B cell (primary cell): ENCODE data around the gene TNFRSF19. TPM values are rescaled to one million over a fixed set of nuclear protein-coding genes. Genes with fewer than 3 reads are reported as not detected.
"Not testable (repeated sequence)": the region's sequence is repeated elsewhere in the genome, so short reads cannot be mapped to it uniquely, and the experiment has no call there.

Experiments used
- ATAC-seq: fragments of 200-7000 bp; cut with Tn5 transposase; one replicate; pipeline ENCODE4 v1.10.0; 2021; ENCODE audit warnings: low read depth, mild to moderate bottlenecking, moderate number of reproducible peaks, moderate library complexity
- CTCF ChIA-PET: fragments of 350-600 bp; sonication (Branson Sonifier 250); formaldehyde crosslinking; loops from one replicate; lab custom pipeline; 2021; ENCODE audit warnings: antibody characterized with exemption, inconsistent platforms; lab: Charles Lee
- POLR2A ChIA-PET: fragments of 350-600 bp; sonication (Branson Sonifier 250); formaldehyde crosslinking; loops from one replicate; lab custom pipeline; 2021; ENCODE audit warnings: antibody characterized with exemption; lab: Charles Lee
- DNase-seq: peaks from one replicate; pipeline ENCODE4 v3.0.0; 2013
- H2AFZ ChIP-seq: 2 replicates; pipeline ENCODE4 v1.6.1; 2012; ENCODE audit warnings: mild to moderate bottlenecking, low read depth, low read length; ENCODE audit not compliant: insufficient read depth, poor library complexity, severe bottlenecking
- H3K27ac ChIP-seq, 2 donors: 1 replicate in 1 of 2; 2 replicates in 1 of 2; pipeline ENCODE4 v1.5.1; 2012 to 2013; ENCODE audit warnings: low read length in 2 of 2, mild to moderate bottlenecking in 2 of 2, moderate library complexity in 1 of 2
- H3K27me3 ChIP-seq, 4 experiments: fragments of 200-600 bp in 1 of 4; sonication (generic) in 1 of 4; replicated peaks in 1 of 4; 1 replicate in 2 of 4; 2 replicates in 2 of 4; pipeline versions ENCODE4 v1.6.1 to v1.7.0; 2013 to 2016; ENCODE audit warnings: low read length in 3 of 4, mild to moderate bottlenecking in 2 of 4, mixed read lengths in 1 of 4, moderate library complexity in 1 of 4; ENCODE audit not compliant: insufficient read depth in 4 of 4, control insufficient read depth in 3 of 4; ENCODE audit errors: control extremely low read depth in 1 of 4
- H3K36me3 ChIP-seq, 2 experiments: replicated peaks in 1 of 2; 1 replicate in 1 of 2; 2 replicates in 1 of 2; pipeline versions ENCODE4 v1.6.1 to v1.7.1; 2013; ENCODE audit warnings: low read length in 1 of 2; ENCODE audit not compliant: insufficient read depth in 2 of 2, control insufficient read depth in 1 of 2; ENCODE audit errors: control extremely low read depth in 1 of 2, extremely low read depth in 1 of 2
- H3K4me1 ChIP-seq, 2 donors: fragments of 200-600 bp in 1 of 2; sonication (generic) in 1 of 2; 1 replicate in 1 of 2; 2 replicates in 1 of 2; pipeline versions ENCODE4 v1.5.1 to v1.6.1; 2013 to 2017; ENCODE audit warnings: low read length in 2 of 2; ENCODE audit not compliant: control insufficient read depth in 2 of 2, insufficient read depth in 2 of 2
- H3K4me2 ChIP-seq: replicated peaks from 2 replicates; pipeline ENCODE3; 2012; ENCODE audit warnings: mild to moderate bottlenecking, low read depth, low read length; ENCODE audit not compliant: poor library complexity, severe bottlenecking
- H3K4me3 ChIP-seq, 5 experiments: fragments of 200-600 bp in 1 of 5; sonication (generic) in 1 of 5; 1 replicate in 3 of 5; 2 replicates in 2 of 5; pipeline versions ENCODE4 v1.5.1 to v1.7.0; 2011 to 2016; ENCODE audit warnings: low read length in 4 of 5, mild to moderate bottlenecking in 4 of 5, low read depth in 2 of 5, control low read depth in 1 of 5, moderate library complexity in 1 of 5; ENCODE audit not compliant: insufficient read depth in 1 of 5; ENCODE audit errors: control extremely low read depth in 1 of 5, extremely low read depth in 1 of 5
- H3K79me2 ChIP-seq: fragments of 200-600 bp; sonication (generic); one replicate; pipeline ENCODE4 v1.6.0; 2016; ENCODE audit warnings: low read length; ENCODE audit not compliant: control insufficient read depth, insufficient read depth
- H3K9ac ChIP-seq: fragments of 200-600 bp; sonication (generic); 2 replicates; pipeline ENCODE4 v1.6.1; 2017; ENCODE audit warnings: mild to moderate bottlenecking, low read length, moderate library complexity
- H3K9me3 ChIP-seq, 3 donors: one replicate each; pipeline versions ENCODE4 v1.6.1 to v1.7.1; 2013; ENCODE audit warnings: low read length in 2 of 3; ENCODE audit not compliant: control insufficient read depth in 2 of 3, insufficient read depth in 1 of 3; ENCODE audit errors: control extremely low read depth in 1 of 3
- H4K20me1 ChIP-seq: 2 replicates; pipeline ENCODE4 v1.6.0; 2012; ENCODE audit warnings: mild to moderate bottlenecking, low read length; ENCODE audit not compliant: insufficient read depth, control insufficient read depth, poor library complexity, severe bottlenecking
- H3K27ac Mint-ChIP-seq: one replicate; pipeline ENCODE4 v1.8.0; 2021; ENCODE audit warnings: mixed read lengths
- H3K27me3 Mint-ChIP-seq: one replicate; pipeline ENCODE4 v1.8.0; 2021; ENCODE audit warnings: mixed read lengths
- H3K4me1 Mint-ChIP-seq: one replicate; pipeline ENCODE4 v1.8.0; 2021; ENCODE audit warnings: mixed read lengths
- H3K4me3 Mint-ChIP-seq: one replicate; pipeline ENCODE4 v1.8.0; 2021; ENCODE audit warnings: mixed read lengths
- H3K9me3 Mint-ChIP-seq: one replicate; pipeline ENCODE4 v1.8.0; 2022; ENCODE audit warnings: mixed read lengths; ENCODE audit not compliant: insufficient read depth
- CTCF ChIP-seq: fragments of 200-600 bp; IDR thresholded peaks from one replicate; pipeline ENCODE4 v1.8.0; 2022; ENCODE audit warnings: antibody characterized with exemption, mild to moderate bottlenecking
- EZH2 ChIP-seq: IDR thresholded peaks from 2 replicates; pipeline ENCODE4 v1.6.1; 2012; ENCODE audit warnings: borderline replicate concordance, low read depth, mild to moderate bottlenecking, moderate library complexity, low read length; ENCODE audit not compliant: insufficient read depth, poor library complexity, severe bottlenecking
- WGBS: methylation state at CpG from one replicate; pipeline ENCODE4 v1.1.5; 2013; ENCODE audit warnings: missing lambda C conversion rate; ENCODE audit not compliant: insufficient coverage; 5-methylcytosine and 5-hydroxymethylcytosine counted together
- intact Hi-C: fragments of 100-400 bp; cut with micrococcal nuclease; formaldehyde crosslinking; loops from one replicate; pipeline ENCODE4 v1.10.0; 2022
- polyA minus RNA-seq: library from RNA; depleted of rRNA, polyadenylated mRNA; stranded (reverse); fragments of >200 nt; gene quantifications from 2 replicates; pipeline ENCODE4 v1.2.3, GENCODE V29; 2012
- polyA plus RNA-seq: library from polyadenylated mRNA; depleted of rRNA; stranded (reverse); fragments of >200 nt; gene quantifications from 2 replicates; pipeline ENCODE4 v1.2.3, GENCODE V29; 2012
- total RNA-seq, 2 donors: library from RNA; stranded (reverse); fragments of 120-200 nt in 1 of 2; gene quantifications; 1 replicate in 1 of 2; 2 replicates in 1 of 2; pipeline versions ENCODE4 v1.2.3 to v1.2.4, GENCODE V29; 2013 to 2022

Gene TNFRSF19
- total RNA-seq = not detected in 2 replicates
- total RNA-seq (2013) = 0.79 TPM
- 0.36 and 0.59 TPM in 2 replicates for polyA plus RNA-seq
- 0.51 and 0.64 TPM in 2 replicates for polyA minus RNA-seq

GRCh38 chr13:23570099-23570920, at the start of gene TNFRSF19:
TNFRSF19 (plus strand) TSS chr13:23570412; CDS start chr13:23590184, 19,772 bp downstream.
- H2AFZ ChIP-seq = no peak within 1 kb of the TSS
- no peak within 1 kb of the TSS for H3K27ac ChIP-seq
- peaks cover 55% of the 10 kb centered on the region for H3K27me3 Mint-ChIP-seq

GRCh38 chr13:23529926-23530325, 40.3 kb upstream of the TNFRSF19 start:
- H3K4me3 ChIP-seq, H3K27ac ChIP-seq, H3K9ac ChIP-seq, H3K27ac Mint-ChIP-seq, H2AFZ ChIP-seq, H3K9me3 Mint-ChIP-seq, H4K20me1 ChIP-seq, DNase-seq, H3K4me2 ChIP-seq, POLR2A ChIA-PET, CTCF ChIA-PET, H3K79me2 ChIP-seq, H3K4me1 ChIP-seq, H3K4me3 Mint-ChIP-seq, intact Hi-C loops, H3K36me3 ChIP-seq, H3K4me1 Mint-ChIP-seq, ATAC-seq, H3K27me3 ChIP-seq: not testable (repeated sequence)
- H3K27me3 Mint-ChIP-seq = peaks cover 10% of the 10 kb centered on the region
- H3K9me3 ChIP-seq = peaks cover 0 to 12% (median 0%) of the 10 kb centered on the region in 3 donors
- 57% methylated on average over 1 of the region's 3 CpGs for WGBS

More at GRCh38 chr13:23570099-23570920, at the start of gene TNFRSF19:
- CTCF ChIA-PET = no interaction called here
- Histone ChIP-seq H4K20me1 (no peaks in the 10 kb centered on the region), H3K9me3 (peaks cover 0 to 2% (median 0%) of the 10 kb centered on the region in 3 donors), H3K9ac (no peak within 1 kb of the TSS), H3K4me2 (no peak within 1 kb of the TSS), H3K4me1 (no peaks in the 10 kb centered on the region), H3K4me3 (no peak within 1 kb of the TSS), H3K79me2 (no peaks in the 10 kb centered on the region), H3K27me3 (peaks cover 0 to 35% (median 21%) of the 10 kb centered on the region in 4 experiments), H3K36me3 (no peaks in the 10 kb centered on the region)
- Mint-ChIP-seq H3K9me3 (no peaks in the 10 kb centered on the region), H3K4me1 (no peaks in the 10 kb centered on the region), H3K4me3 (no peak within 1 kb of the TSS), H3K27ac (no peak within 1 kb of the TSS)
- ATAC-seq (no peak), DNase-seq (no peak)
- intact Hi-C loops = no loop called here
- 65% methylated on average over 8 of the region's 10 CpGs for WGBS
- TF ChIP-seq CTCF (no peak), EZH2 (no peak)
- POLR2A ChIA-PET = no interaction called here
